ENCODE measurements around the gene JUND.

GRCh38 chr19:18306209-18306887 lies 24.9 kb upstream of the JUND start:
- TF ChIP-seq GATA3 (IDR thresholded peaks at IDR 0.05; ENCODE audit: low read depth, low read length) (no peak), GATA2 (IDR thresholded peaks at IDR 0.05; ENCODE audit: low read depth, low read length) (no peak)
